GM13977 (cell line): ENCODE data around the gene KRT1.

Source experiments
- DNase-seq: peaks from one replicate; pipeline ENCODE4 v3.0.0; 2012; ENCODE audit warnings: low spot score
- CTCF ChIP-seq: IDR thresholded peaks from 2 replicates; pipeline ENCODE4 v1.5.1; 2012; ENCODE audit warnings: mild to moderate bottlenecking, control low read depth; ENCODE audit not compliant: insufficient read depth; ENCODE audit errors: extremely low read depth, missing control alignments
- in situ Hi-C: fragments of 300-500 bp; cut with MboI; formaldehyde crosslinking; loops from one replicate; pipeline ENCODE4 v1.12.0; 2022; ENCODE audit warnings: low sequenced_read_pairs, low pct_unique_long_range_greater_than_20kb, mixed read lengths, inconsistent platforms; ENCODE audit not compliant: unreplicated experiment

KRT1 gene

GRCh38 chr12:52641468-52641867 is 38.7 kb downstream of the KRT1 start:
- TF ChIP-seq CTCF, result no peak
- no peak for DNase-seq
- in situ Hi-C loops, result no loop called here

DNA sequence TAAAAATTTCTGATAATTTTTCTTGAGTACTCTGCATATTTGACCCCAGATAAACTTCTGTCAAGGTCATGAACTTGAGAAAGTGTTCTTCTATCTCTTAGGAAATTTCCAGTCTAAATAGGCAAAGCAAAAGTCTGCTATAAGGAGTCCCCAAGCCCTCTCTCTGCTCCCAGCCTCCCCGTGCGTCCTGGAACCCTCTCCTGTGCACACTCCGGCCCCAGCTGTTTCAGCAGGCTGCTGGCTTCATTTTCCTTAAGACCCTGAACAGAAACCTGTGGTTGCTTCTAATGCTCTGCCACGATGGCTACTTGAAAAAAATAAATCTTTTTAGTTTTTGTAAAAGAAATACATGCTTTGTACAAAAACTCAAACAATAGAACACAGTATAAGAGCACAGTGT is 42.9 kb downstream of the KRT1 start:
- no peak for TF ChIP-seq CTCF
- no peak for DNase-seq
- in situ Hi-C loops, result no loop called here

DNA sequence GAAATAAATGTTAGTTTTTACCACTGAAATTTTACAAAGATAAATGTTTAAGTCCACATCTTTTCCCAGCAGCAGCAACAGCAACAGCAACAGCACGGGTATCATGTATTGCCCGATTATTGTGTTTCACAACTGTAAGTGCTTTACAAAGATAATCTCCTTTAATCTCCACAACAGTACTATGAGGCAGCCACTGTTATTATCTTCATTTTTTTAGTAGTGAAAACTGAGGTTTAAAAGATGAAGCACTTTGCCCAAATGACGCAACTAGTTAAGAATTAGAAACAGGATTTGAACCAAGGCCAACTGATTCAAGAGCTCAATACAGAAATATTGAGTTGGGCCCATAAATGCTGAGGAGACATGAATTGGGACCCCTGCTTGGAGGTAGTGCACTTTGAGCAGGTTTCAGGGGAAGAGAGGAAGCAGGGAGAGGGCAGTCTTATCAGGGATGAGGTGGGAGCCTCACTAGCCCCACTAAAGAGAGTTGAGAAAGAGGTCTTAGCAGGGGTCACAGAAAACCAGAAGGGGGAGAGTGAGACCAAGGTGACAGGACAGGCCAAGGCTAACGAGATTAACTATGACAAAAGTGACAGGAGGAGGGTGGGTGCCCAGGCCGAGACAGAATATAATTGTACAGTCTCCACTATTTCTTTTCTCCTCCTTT is 43.5 kb downstream of the KRT1 start:
- in situ Hi-C loops, result no loop called here
- TF ChIP-seq CTCF, result no peak
- DNase-seq, result no peak

- DNase-seq, result no peak
- in situ Hi-C loops, result no loop called here
- TF ChIP-seq CTCF, result no peak
These were observed 44.0 kb downstream of the KRT1 start for GRCh38 chr12:52636189-52636588.

DNA sequence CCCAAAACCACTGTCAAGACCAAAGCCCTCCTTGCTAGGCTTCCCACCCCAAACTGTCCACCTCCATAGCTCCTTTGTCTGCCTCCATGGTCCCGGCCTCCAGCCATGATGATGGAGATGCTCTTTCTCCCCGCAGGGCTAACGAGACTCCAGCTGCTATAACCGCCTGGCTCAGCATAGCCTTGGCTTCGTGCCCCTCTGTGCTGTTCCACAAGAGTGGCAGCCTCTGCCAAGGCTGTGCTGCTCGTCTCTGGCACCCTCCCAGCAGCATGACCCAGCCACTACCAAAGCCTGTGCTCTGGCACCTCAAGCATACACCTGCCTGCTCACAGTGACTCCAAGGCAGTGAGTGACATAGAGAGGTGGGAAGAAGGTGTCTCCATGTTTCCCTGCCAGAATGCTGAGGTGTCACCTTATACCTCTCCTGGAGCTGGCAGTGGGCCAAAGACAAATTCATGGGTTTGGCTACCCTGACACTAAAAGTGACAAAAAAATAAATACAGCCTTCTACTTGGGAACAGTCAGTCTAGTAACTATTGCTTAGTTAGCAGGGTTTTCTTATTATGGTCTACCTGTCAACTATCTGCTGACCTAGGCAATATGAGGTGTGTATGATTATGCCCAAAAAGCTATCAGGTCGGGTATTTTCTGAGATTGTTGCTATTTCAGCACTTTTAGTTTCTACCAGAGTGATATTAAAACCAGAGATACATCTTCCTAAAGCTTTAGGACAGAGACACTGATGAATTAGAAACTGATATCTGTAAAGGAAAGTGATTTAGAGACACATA is 45.7 kb downstream of the KRT1 start:
- no peak for DNase-seq
- TF ChIP-seq CTCF, result no peak
- in situ Hi-C loops, result no loop called here

GRCh38 chr12:52633383-52633782 is 46.8 kb downstream of the KRT1 start:
- DNase-seq, result no peak
- in situ Hi-C loops, result no loop called here
- no peak for TF ChIP-seq CTCF
